ENCODE measurements around the gene WDR77. TPM values are rescaled to one million over a fixed set of nuclear protein-coding genes. Genes with fewer than 3 reads are reported as not detected.

WDR77 gene
- total RNA-seq, 1 experiment from 2014 or later, result 42.5 TPM

DNA sequence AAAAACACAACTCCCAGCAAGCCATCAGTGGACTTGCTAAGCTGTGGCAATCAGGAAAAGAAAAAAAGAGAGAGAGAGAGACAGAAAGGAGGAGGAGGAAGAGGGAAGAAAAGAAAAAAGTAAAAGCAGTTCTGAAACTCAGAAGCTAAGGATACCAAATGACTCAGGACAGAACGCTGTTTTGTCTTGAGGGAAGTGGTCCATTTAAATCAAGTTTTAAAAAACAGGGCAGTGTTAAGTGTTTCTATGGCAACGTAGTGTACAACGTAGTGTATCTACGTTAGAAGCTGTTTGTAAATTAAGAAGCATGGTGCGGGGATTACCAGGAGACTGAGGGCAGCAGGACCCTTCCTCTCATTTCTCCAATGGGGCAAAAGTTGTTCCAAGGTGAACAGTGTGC lies 48.5 kb upstream of the WDR77 start:
- Histone ChIP-seq H3K36me3 (ENCODE audit: control insufficient read depth in 1 of 2, insufficient read depth in 2 of 2, low read length in 2 of 2) (no peaks in the 10 kb centered on the region), H3K4me1 (ENCODE audit: control insufficient read depth in 1 of 2, insufficient read depth in 2 of 2, low read length in 2 of 2) (no peaks in the 10 kb centered on the region), H3K27me3 (ENCODE audit: insufficient read depth, low read length) (no peaks in the 10 kb centered on the region), H3K4me2 (ENCODE audit: low read length) (no peak overlapping the region), H3K27ac (ENCODE audit: low read depth, low read length) (no peak overlapping the region), H3K9me3 (ENCODE audit: control insufficient read depth in 1 of 2, insufficient read depth in 1 of 2, low read depth in 1 of 2, low read length in 2 of 2) (no peaks in the 10 kb centered on the region), H3K4me3 (replicated peaks in 1 of 2; ENCODE audit: low read depth in 1 of 2, low read length in 2 of 2) (no peak overlapping the region), H4K20me1 (ENCODE audit: insufficient read depth) (no peaks in the 10 kb centered on the region), H3K79me2 (ENCODE audit: insufficient read depth, low read length) (no peaks in the 10 kb centered on the region), H3K9me2 (ENCODE audit: insufficient read depth) (no peaks in the 10 kb centered on the region), H2AFZ (ENCODE audit: low read depth, low read length, poor library complexity, severe bottlenecking) (no peak overlapping the region), H3K9ac (ENCODE audit: low read length) (no peak overlapping the region)
- TF ChIP-seq, protein P1, sequence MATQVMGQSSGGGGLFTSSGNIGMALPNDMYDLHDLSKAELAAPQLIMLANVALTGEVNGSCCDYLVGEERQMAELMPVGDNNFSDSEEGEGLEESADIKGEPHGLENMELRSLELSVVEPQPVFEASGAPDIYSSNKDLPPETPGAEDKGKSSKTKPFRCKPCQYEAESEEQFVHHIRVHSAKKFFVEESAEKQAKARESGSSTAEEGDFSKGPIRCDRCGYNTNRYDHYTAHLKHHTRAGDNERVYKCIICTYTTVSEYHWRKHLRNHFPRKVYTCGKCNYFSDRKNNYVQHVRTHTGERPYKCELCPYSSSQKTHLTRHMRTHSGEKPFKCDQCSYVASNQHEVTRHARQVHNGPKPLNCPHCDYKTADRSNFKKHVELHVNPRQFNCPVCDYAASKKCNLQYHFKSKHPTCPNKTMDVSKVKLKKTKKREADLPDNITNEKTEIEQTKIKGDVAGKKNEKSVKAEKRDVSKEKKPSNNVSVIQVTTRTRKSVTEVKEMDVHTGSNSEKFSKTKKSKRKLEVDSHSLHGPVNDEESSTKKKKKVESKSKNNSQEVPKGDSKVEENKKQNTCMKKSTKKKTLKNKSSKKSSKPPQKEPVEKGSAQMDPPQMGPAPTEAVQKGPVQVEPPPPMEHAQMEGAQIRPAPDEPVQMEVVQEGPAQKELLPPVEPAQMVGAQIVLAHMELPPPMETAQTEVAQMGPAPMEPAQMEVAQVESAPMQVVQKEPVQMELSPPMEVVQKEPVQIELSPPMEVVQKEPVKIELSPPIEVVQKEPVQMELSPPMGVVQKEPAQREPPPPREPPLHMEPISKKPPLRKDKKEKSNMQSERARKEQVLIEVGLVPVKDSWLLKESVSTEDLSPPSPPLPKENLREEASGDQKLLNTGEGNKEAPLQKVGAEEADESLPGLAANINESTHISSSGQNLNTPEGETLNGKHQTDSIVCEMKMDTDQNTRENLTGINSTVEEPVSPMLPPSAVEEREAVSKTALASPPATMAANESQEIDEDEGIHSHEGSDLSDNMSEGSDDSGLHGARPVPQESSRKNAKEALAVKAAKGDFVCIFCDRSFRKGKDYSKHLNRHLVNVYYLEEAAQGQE (IDR thresholded peaks at IDR 0.05; ENCODE audit: low read depth), result no peak
- TF ChIP-seq FOSL1 (IDR thresholded peaks at IDR 0.05; ENCODE audit: low read depth) (no peak), JUND (IDR thresholded peaks at IDR 0.05) (no peak)
- TF ChIP-seq, protein P2, sequence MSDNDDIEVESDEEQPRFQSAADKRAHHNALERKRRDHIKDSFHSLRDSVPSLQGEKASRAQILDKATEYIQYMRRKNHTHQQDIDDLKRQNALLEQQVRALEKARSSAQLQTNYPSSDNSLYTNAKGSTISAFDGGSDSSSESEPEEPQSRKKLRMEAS (IDR thresholded peaks at IDR 0.05), result no peak
- no TSS peak for BruUV-seq (replicated peaks)
- intact Hi-C loops (cut with micrococcal nuclease), result no loop called here
- ATAC-seq, result no peak
- ChIA-PET POLR2A (interaction anchor here (3.0 kb wide), 1 partner anchor 11 kb away, joined by 11 read pairs; no protein-coding TSS in a partner anchor), RAD21 (ENCODE audit: low non-redundant PET in 1 of 2, low total read pairs in 2 of 2, uncharacterized antibody in 2 of 2, unreplicated experiment in 2 of 2) (no interaction called here), CTCF (interaction anchor here (3.3 kb wide), 1 partner anchor 10 kb away, joined by 26 read pairs; no protein-coding TSS in a partner anchor)
- DNase-seq (ENCODE audit: low read depth, low spot score), result no peak

DNA sequence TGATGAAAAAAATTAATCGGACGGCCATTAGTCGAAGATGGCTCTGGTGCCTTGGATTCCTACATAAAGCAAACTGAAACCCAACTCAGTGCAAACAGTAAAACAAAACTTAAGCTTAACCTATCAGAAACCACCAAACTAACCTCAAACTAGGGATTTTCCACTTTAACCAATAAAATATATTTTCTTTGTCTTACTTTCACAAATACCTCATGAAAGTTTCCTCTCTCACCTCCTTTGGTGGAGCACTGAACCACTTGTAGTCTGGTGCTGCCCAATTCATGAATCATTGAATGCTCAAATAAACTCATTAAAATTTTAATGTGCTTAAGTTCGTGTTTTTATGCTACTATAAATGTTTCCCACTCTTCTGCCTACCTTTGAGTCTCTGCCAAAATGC lies 47.3 kb upstream of the WDR77 start:
- intact Hi-C loops (cut with micrococcal nuclease), result no loop called here
- no peak overlapping the region for H3K9ac ChIP-seq (ENCODE audit: low read length)
- ATAC-seq, result no peak
- ChIA-PET POLR2A (interaction anchor here (0.6 kb wide), 1 partner anchor 23 kb away, joined by 4 read pairs; no protein-coding TSS in a partner anchor), RAD21 (ENCODE audit: low non-redundant PET in 1 of 2, low total read pairs in 2 of 2, uncharacterized antibody in 2 of 2, unreplicated experiment in 2 of 2) (no interaction called here), CTCF (interaction anchor here (3.3 kb wide), 1 partner anchor 12 kb away, joined by 26 read pairs; no protein-coding TSS in a partner anchor)
- H3K4me3 ChIP-seq (replicated peaks in 1 of 2; ENCODE audit: low read depth in 1 of 2, low read length in 2 of 2), result no peak overlapping the region
- no peaks in the 10 kb centered on the region for H4K20me1 ChIP-seq (ENCODE audit: insufficient read depth)
- no peaks in the 10 kb centered on the region for H3K4me1 ChIP-seq (ENCODE audit: control insufficient read depth in 1 of 2, insufficient read depth in 2 of 2, low read length in 2 of 2)
- no peaks in the 10 kb centered on the region for H3K79me2 ChIP-seq (ENCODE audit: insufficient read depth, low read length)
- BruUV-seq (replicated peaks), result no TSS peak
- H3K27ac ChIP-seq (ENCODE audit: low read depth, low read length), result no peak overlapping the region
- H2AFZ ChIP-seq (ENCODE audit: low read depth, low read length, poor library complexity, severe bottlenecking), result no peak overlapping the region
- H3K4me2 ChIP-seq (ENCODE audit: low read length), result no peak overlapping the region
- no peaks in the 10 kb centered on the region for H3K9me3 ChIP-seq (ENCODE audit: control insufficient read depth in 1 of 2, insufficient read depth in 1 of 2, low read depth in 1 of 2, low read length in 2 of 2)
- H3K27me3 ChIP-seq (ENCODE audit: insufficient read depth, low read length), result no peaks in the 10 kb centered on the region
- H3K36me3 ChIP-seq (ENCODE audit: control insufficient read depth in 1 of 2, insufficient read depth in 2 of 2, low read length in 2 of 2), result no peaks in the 10 kb centered on the region
- no peaks in the 10 kb centered on the region for H3K9me2 ChIP-seq (ENCODE audit: insufficient read depth)
- DNase-seq (ENCODE audit: low read depth, low spot score), result no peak
- no peak for TF ChIP-seq SIN3A (IDR thresholded peaks at IDR 0.05; ENCODE audit: low read depth)
- TF ChIP-seq EZH2phosphoT487 (IDR thresholded peaks at IDR 0.05; ENCODE audit: borderline replicate concordance), result no peak
- no peak for TF ChIP-seq SP1 (IDR thresholded peaks at IDR 0.05; ENCODE audit: low read depth)
- TF ChIP-seq CBX3 (IDR thresholded peaks at IDR 0.05; ENCODE audit: low read depth), result no peak
- no peak for TF ChIP-seq FOSL1 (IDR thresholded peaks at IDR 0.05; ENCODE audit: low read depth)
- no peak for TF ChIP-seq POLR2AphosphoS5 (IDR thresholded peaks at IDR 0.05; ENCODE audit: low read depth, low read length)
- no peak for TF ChIP-seq POLR2A (IDR thresholded peaks at IDR 0.05; ENCODE audit: borderline replicate concordance, extremely low read depth, insufficient read depth, insufficient read length)
- no peak for TF ChIP-seq EGR1 (IDR thresholded peaks at IDR 0.05; ENCODE audit: low read depth)
- TF ChIP-seq, protein P2 (IDR thresholded peaks at IDR 0.05), result no peak
- TF ChIP-seq JUND (IDR thresholded peaks at IDR 0.05), result no peak
- no peak for TF ChIP-seq EZH2 (IDR thresholded peaks at IDR 0.05)
- TF ChIP-seq, protein P1 (IDR thresholded peaks at IDR 0.05; ENCODE audit: low read depth), result no peak
- no peak for TF ChIP-seq YY1 (IDR thresholded peaks at IDR 0.05; ENCODE audit: extremely low read depth, insufficient replicate concordance, low read depth, low read length)
- TF ChIP-seq CEBPB (IDR thresholded peaks at IDR 0.05; ENCODE audit: low read depth), result no peak
